H9 (cell line): ENCODE measurements around the gene PDZD2. TPM values are rescaled to one million over a fixed set of nuclear protein-coding genes. Genes with fewer than 3 reads are reported as not detected.

Source experiments
- DNase-seq: peaks from one replicate; pipeline ENCODE4 v3.0.0-alpha.2; 2017
- H2AFZ ChIP-seq: one replicate; pipeline ENCODE4 v1.6.1; 2013; ENCODE audit warnings: mild to moderate bottlenecking, low read length, control low read depth, moderate library complexity
- H2AK5ac ChIP-seq: 2 replicates; pipeline ENCODE4 v1.6.1; 2013; ENCODE audit warnings: low read length, control low read depth, mixed read lengths; ENCODE audit not compliant: insufficient read length
- H2BK120ac ChIP-seq: one replicate; pipeline ENCODE4 v1.6.1; 2013; ENCODE audit warnings: low read depth, mild to moderate bottlenecking, low read length, control low read depth, inconsistent platforms; ENCODE audit not compliant: poor library complexity, severe bottlenecking
- H2BK12ac ChIP-seq: 2 replicates; pipeline ENCODE4 v1.6.1; 2013; ENCODE audit warnings: low read length, control low read depth, mixed read lengths, low read depth; ENCODE audit not compliant: insufficient read length
- H2BK15ac ChIP-seq: 2 replicates; pipeline ENCODE4 v1.6.1; 2013; ENCODE audit warnings: low read depth, low read length, control low read depth
- H2BK20ac ChIP-seq: one replicate; pipeline ENCODE4 v1.6.1; 2013; ENCODE audit warnings: low read depth, mild to moderate bottlenecking, low read length, control low read depth, inconsistent platforms; ENCODE audit not compliant: poor library complexity, severe bottlenecking
- H2BK5ac ChIP-seq: 2 replicates; pipeline ENCODE4 v1.6.1; 2013; ENCODE audit warnings: low read length, control low read depth, mixed read lengths; ENCODE audit not compliant: insufficient read length
- H3K14ac ChIP-seq: 2 replicates; pipeline ENCODE4 v1.6.1; 2013; ENCODE audit warnings: low read length, control low read depth; ENCODE audit not compliant: insufficient read depth
- H3K18ac ChIP-seq: 2 replicates; pipeline ENCODE4 v1.6.1; 2013; ENCODE audit warnings: low read depth, mild to moderate bottlenecking, mixed read lengths, low read length, control low read depth; ENCODE audit not compliant: insufficient read length
- H3K23ac ChIP-seq: 2 replicates; pipeline ENCODE4 v1.6.1; 2013; ENCODE audit warnings: low read length, control low read depth, mixed read lengths, low read depth; ENCODE audit not compliant: insufficient read length
- H3K23me2 ChIP-seq: 2 replicates; pipeline ENCODE4 v1.6.1; 2013; ENCODE audit warnings: low read depth, mild to moderate bottlenecking, mixed read lengths, low read length, control low read depth; ENCODE audit not compliant: insufficient read length, poor library complexity, severe bottlenecking
- H3K27ac ChIP-seq: 2 replicates; pipeline ENCODE4 v1.5.1; 2013; ENCODE audit warnings: low read length, control low read depth, mixed read lengths, low read depth; ENCODE audit not compliant: insufficient read length
- H3K27me3 ChIP-seq: 2 replicates; pipeline ENCODE4 v1.6.1; 2013; ENCODE audit warnings: low read length, control low read depth, inconsistent platforms; ENCODE audit not compliant: insufficient read depth
- H3K4ac ChIP-seq: 2 replicates; pipeline ENCODE4 v1.6.1; 2013; ENCODE audit warnings: low read depth, mild to moderate bottlenecking, control low read depth, inconsistent platforms, low read length, moderate library complexity
- H3K4me1 ChIP-seq: 2 replicates; pipeline ENCODE4 v1.6.1; 2013; ENCODE audit warnings: low read length, control low read depth, inconsistent platforms; ENCODE audit not compliant: insufficient read depth
- H3K4me2 ChIP-seq: 2 replicates; pipeline ENCODE4 v1.6.1; 2013; ENCODE audit warnings: low read length, control low read depth, mixed read lengths; ENCODE audit not compliant: insufficient read length, insufficient read depth
- H3K56ac ChIP-seq: 2 replicates; pipeline ENCODE4 v1.6.1; 2013; ENCODE audit warnings: low read depth, mild to moderate bottlenecking, mixed read lengths, low read length, control low read depth; ENCODE audit not compliant: insufficient read length
- H3K79me1 ChIP-seq: 2 replicates; pipeline ENCODE4 v1.6.1; 2013; ENCODE audit warnings: low read depth, mild to moderate bottlenecking, moderate library complexity, low read length, control low read depth, inconsistent platforms; ENCODE audit not compliant: insufficient read depth, poor library complexity, severe bottlenecking
- H3K79me2 ChIP-seq: 2 replicates; pipeline ENCODE4 v1.6.1; 2013; ENCODE audit warnings: low read length, control low read depth, inconsistent platforms; ENCODE audit not compliant: insufficient read depth
- H3K9ac ChIP-seq: 2 replicates; pipeline ENCODE4 v1.6.1; 2013; ENCODE audit warnings: low read length, control low read depth, mixed read lengths; ENCODE audit not compliant: insufficient read length; ENCODE audit errors: extremely low read depth
- H3K9me3 ChIP-seq: one replicate; pipeline ENCODE4 v1.6.1; 2013; ENCODE audit warnings: low read depth, low read length, inconsistent platforms; ENCODE audit not compliant: control insufficient read depth
- H3T11ph ChIP-seq: one replicate; pipeline ENCODE4 v1.6.1; 2013; ENCODE audit warnings: mild to moderate bottlenecking, low read length, control low read depth, inconsistent platforms
- H4K20me1 ChIP-seq: one replicate; pipeline ENCODE4 v1.6.1; 2013; ENCODE audit not compliant: control insufficient read depth, insufficient read length, insufficient read depth
- H4K5ac ChIP-seq: 2 replicates; pipeline ENCODE4 v1.6.1; 2013; ENCODE audit warnings: low read depth, mild to moderate bottlenecking, mixed read lengths, low read length, control low read depth; ENCODE audit not compliant: insufficient read length
- H4K8ac ChIP-seq: replicated peaks from 2 replicates; pipeline ENCODE4 v1.6.1; 2013; ENCODE audit warnings: low read length, control low read depth, mixed read lengths, low read depth; ENCODE audit not compliant: insufficient read length
- H4K91ac ChIP-seq: 2 replicates; pipeline ENCODE4 v1.6.1; 2013; ENCODE audit warnings: low read depth, mild to moderate bottlenecking, moderate library complexity, mixed read lengths, low read length, control low read depth; ENCODE audit not compliant: insufficient read length
- H3K27ac Mint-ChIP-seq, 3 experiments: 2 replicates in 2 of 3; 3 replicates in 1 of 3; pipeline ENCODE4 v1.8.0; 2020 to 2021; ENCODE audit warnings: mixed read lengths in 3 of 3, mild to moderate bottlenecking in 1 of 3, moderate library complexity in 1 of 3
- H3K27me3 Mint-ChIP-seq: 2 replicates; pipeline ENCODE4 v1.8.0; 2021; ENCODE audit warnings: low read depth, mild to moderate bottlenecking, moderate library complexity, mixed read lengths
- H3K36me3 Mint-ChIP-seq, 3 experiments: 2 replicates in 2 of 3; 3 replicates in 1 of 3; pipeline ENCODE4 v1.8.0; 2020 to 2021; ENCODE audit warnings: low read depth in 3 of 3, mixed read lengths in 3 of 3; ENCODE audit not compliant: insufficient read depth in 1 of 3
- H3K4me1 Mint-ChIP-seq, 2 experiments: 2 replicates each; pipeline ENCODE4 v1.8.0; 2020; ENCODE audit warnings: mixed read lengths in 2 of 2
- H3K4me3 Mint-ChIP-seq, 2 experiments: 2 replicates in 1 of 2; 3 replicates in 1 of 2; pipeline ENCODE4 v1.8.0; 2020 to 2021; ENCODE audit warnings: mild to moderate bottlenecking in 2 of 2, mixed read lengths in 2 of 2, moderate library complexity in 1 of 2
- H3K9me3 Mint-ChIP-seq, 2 experiments: 2 replicates in 1 of 2; 3 replicates in 1 of 2; pipeline ENCODE4 v1.8.0; 2020; ENCODE audit warnings: mild to moderate bottlenecking in 2 of 2, mixed read lengths in 2 of 2, moderate library complexity in 1 of 2
- CTCF ChIP-seq: fragments of 200-600 bp; sonication (generic); conservative IDR thresholded peaks from 3 replicates; pipeline ENCODE4 v1.8.0; 2021; ENCODE audit warnings: antibody characterized with exemption, mild to moderate bottlenecking
- WGBS: extraction: QIAGEN DNeasy Blood & Tissue Kit; methylation state at CpG from one replicate; pipeline ENCODE4 v1.1.7; 2013; ENCODE audit warnings: missing lambda C conversion rate, low lambda C conversion rate, mixed read lengths; ENCODE audit not compliant: insufficient read length; ENCODE audit errors: extremely low coverage; 5-methylcytosine and 5-hydroxymethylcytosine counted together
- total RNA-seq: library from RNA; stranded (reverse); gene quantifications from 2 replicates; pipeline ENCODE4 v1.2.1, GENCODE V29; 2021

Gene PDZD2
- total RNA-seq, 1 experiment from 2014 or later = 9.9 TPM

GRCh38 chr5:32023816-32024215 lies 384.9 kb downstream of the PDZD2 start:
- no peak overlapping the region for H3T11ph ChIP-seq
- H3K36me3 Mint-ChIP-seq = no peaks in the 10 kb centered on the region
- no peak overlapping the region for H2BK120ac ChIP-seq
- no peak overlapping the region for H2BK15ac ChIP-seq
- H3K4me1 Mint-ChIP-seq = peaks cover 21 to 24% of the 10 kb centered on the region in 2 experiments
- no peak overlapping the region for H2BK12ac ChIP-seq
- no peaks in the 10 kb centered on the region for H3K27me3 ChIP-seq
- no peak overlapping the region for H2AFZ ChIP-seq
- H3K27me3 Mint-ChIP-seq = no peaks in the 10 kb centered on the region
- H3K23me2 ChIP-seq = peaks cover 2% of the 10 kb centered on the region
- no peaks in the 10 kb centered on the region for H3K79me1 ChIP-seq
- no peak overlapping the region for H3K4me3 Mint-ChIP-seq
- H3K27ac ChIP-seq = no peak overlapping the region
- no peak overlapping the region for H3K23ac ChIP-seq
- H3K9me3 Mint-ChIP-seq = no peaks in the 10 kb centered on the region
- H3K9me3 ChIP-seq = no peaks in the 10 kb centered on the region
- peaks cover 6% of the 10 kb centered on the region for H3K4me1 ChIP-seq
- no peak overlapping the region; the same call in 1 of the 2 replicates for H3K14ac ChIP-seq
- WGBS = no CpG with 5 or more reads among the region's 8 CpGs
- no peaks in the 10 kb centered on the region for H3K79me2 ChIP-seq
- no peak overlapping the region for H3K27ac Mint-ChIP-seq
- no peak overlapping the region for H3K9ac ChIP-seq
- TF ChIP-seq CTCF = no peak
- H4K5ac ChIP-seq = no peak overlapping the region
- no peak overlapping the region for H3K18ac ChIP-seq
- no peak overlapping the region for H3K56ac ChIP-seq
- no peak overlapping the region for H2BK5ac ChIP-seq
- no peak overlapping the region for H4K8ac ChIP-seq
- no peak overlapping the region for H2BK20ac ChIP-seq
- H4K20me1 ChIP-seq = no peaks in the 10 kb centered on the region
- no peak overlapping the region for H4K91ac ChIP-seq
- no peak for DNase-seq
- H3K4ac ChIP-seq = no peak overlapping the region
- no peak overlapping the region for H2AK5ac ChIP-seq
- H3K4me2 ChIP-seq = no peak overlapping the region
